HCT116 (cell line): ENCODE results near the gene GADD45G. TPM values are rescaled to one million over a fixed set of nuclear protein-coding genes. Genes with fewer than 3 reads are reported as not detected.

Experiments
- ATAC-seq: fragments of 200-7000 bp; cut with Tn5 transposase; 2 replicates; pipeline ENCODE4 v1.9.1; 2020; ENCODE audit warnings: mild to moderate bottlenecking, moderate library complexity
- BruUV-seq: library from RNA; stranded (reverse); fragments of 400-500 nt; replicated peaks from 2 replicates; lab custom pipeline; 2021; lab: Mats Ljungman, UMichigan
- CTCF ChIA-PET: fragments of 300-600 bp; sonication (Branson Sonifier 250); formaldehyde crosslinking; loops from one replicate; lab custom pipeline; 2021; ENCODE audit warnings: antibody characterized with exemption; lab: Charles Lee
- POLR2A ChIA-PET: fragments of 300-600, 350-600 bp; sonication (Branson Sonifier 250); formaldehyde crosslinking; loops from one replicate; lab custom pipeline; 2021; ENCODE audit warnings: antibody characterized with exemption; lab: Charles Lee
- RAD21 ChIA-PET, 2 experiments: fragments of 300-600 bp; sonication (Branson Sonifier 250); formaldehyde crosslinking; loops; one replicate each; lab custom pipeline; 2023; ENCODE audit warnings: low total read pairs in 2 of 2; ENCODE audit not compliant: uncharacterized antibody in 2 of 2, unreplicated experiment in 2 of 2, low non-redundant PET in 1 of 2; lab: Charles Lee
- DNase-seq: peaks from one replicate; pipeline ENCODE4 v3.0.0-alpha.2; 2010; ENCODE audit warnings: low read depth, low spot score
- H2AFZ ChIP-seq: fragments of 200-600 bp; shearing (Covaris generic), sonication (generic); 2 replicates; pipeline ENCODE4 v1.6.1; 2017; ENCODE audit warnings: low read depth, mixed run types, mixed read lengths, antibody characterized with exemption, low read length; ENCODE audit not compliant: poor library complexity, severe bottlenecking
- H3K27ac ChIP-seq: 2 replicates; pipeline ENCODE4 v1.5.1; 2012; ENCODE audit warnings: low read depth, low read length
- H3K27me3 ChIP-seq: fragments of 200-600 bp; sonication (generic); 2 replicates; pipeline ENCODE4 v1.6.1; 2016; ENCODE audit warnings: mixed run types, low read length, mixed read lengths; ENCODE audit not compliant: insufficient read depth
- H3K36me3 ChIP-seq, 2 experiments: fragments of 200-500 bp in 1 of 2; fragments of 200-600 bp in 1 of 2; sonication (Bioruptor generic) in 1 of 2; sonication (generic) in 1 of 2; 2 replicates each; pipeline versions ENCODE4 v1.5.1 to v1.6.1; 2014 to 2016; ENCODE audit warnings: low read length in 2 of 2, inconsistent platforms in 1 of 2, mixed read lengths in 1 of 2, mixed run types in 1 of 2; ENCODE audit not compliant: insufficient read depth in 2 of 2, control insufficient read depth in 1 of 2
- H3K4me1 ChIP-seq, 2 experiments: fragments of 200-600 bp in 1 of 2; sonication (generic) in 1 of 2; 2 replicates each; pipeline versions ENCODE4 v1.5.1 to v1.6.1; 2012 to 2017; ENCODE audit warnings: low read length in 2 of 2, inconsistent platforms in 1 of 2, mild to moderate bottlenecking in 1 of 2, mixed read lengths in 1 of 2, mixed run types in 1 of 2, moderate library complexity in 1 of 2; ENCODE audit not compliant: insufficient read depth in 2 of 2, control insufficient read depth in 1 of 2
- H3K4me2 ChIP-seq: fragments of 200-600 bp; sonication (generic); 2 replicates; pipeline ENCODE4 v1.6.1; 2017; ENCODE audit warnings: mixed run types, low read length, mixed read lengths
- H3K4me3 ChIP-seq, 2 experiments: fragments of 200-600 bp in 1 of 2; sonication (generic) in 1 of 2; replicated peaks in 1 of 2; 2 replicates each; pipeline ENCODE4 v1.5.1; 2011 to 2016; ENCODE audit warnings: low read length in 2 of 2, control low read depth in 1 of 2, low read depth in 1 of 2, mild to moderate bottlenecking in 1 of 2, mixed read lengths in 1 of 2, mixed run types in 1 of 2
- H3K79me2 ChIP-seq: fragments of 200-600 bp; sonication (generic); 2 replicates; pipeline ENCODE4 v1.6.1; 2017; ENCODE audit warnings: mild to moderate bottlenecking, mixed run types, low read length, moderate library complexity, mixed read lengths; ENCODE audit not compliant: insufficient read depth
- H3K9ac ChIP-seq: fragments of 200-600 bp; sonication (generic); 2 replicates; pipeline ENCODE4 v1.6.1; 2016; ENCODE audit warnings: low read length, mixed read lengths
- H3K9me2 ChIP-seq: fragments of 200-600 bp; sonication (generic), shearing (Covaris generic); 2 replicates; pipeline ENCODE4 v1.6.1; 2017; ENCODE audit warnings: mixed run types, mild to moderate bottlenecking, moderate library complexity; ENCODE audit not compliant: insufficient read depth
- H3K9me3 ChIP-seq, 2 experiments: fragments of 200-500 bp in 1 of 2; fragments of 200-600 bp in 1 of 2; sonication (Bioruptor generic) in 1 of 2; sonication (generic) in 1 of 2; 2 replicates each; pipeline ENCODE4 v1.6.1; 2014 to 2017; ENCODE audit warnings: low read length in 2 of 2, mixed read lengths in 2 of 2, inconsistent platforms in 1 of 2, low read depth in 1 of 2, mild to moderate bottlenecking in 1 of 2, mixed run types in 1 of 2, moderate library complexity in 1 of 2; ENCODE audit not compliant: control insufficient read depth in 1 of 2, insufficient read depth in 1 of 2
- H4K20me1 ChIP-seq: fragments of 200-600 bp; sonication (generic), shearing (Covaris generic); 2 replicates; pipeline ENCODE4 v1.6.1; 2017; ENCODE audit warnings: mixed run types, mild to moderate bottlenecking, moderate library complexity; ENCODE audit not compliant: insufficient read depth
- EZH2phosphoT487 ChIP-seq: fragments of 200-600 bp; IDR thresholded peaks from 2 replicates; pipeline ENCODE4 v1.6.1; 2018; ENCODE audit warnings: antibody characterized with exemption, borderline replicate concordance
- intact Hi-C: fragments of 100-400 bp; cut with micrococcal nuclease; formaldehyde crosslinking; loops from 2 replicates; pipeline ENCODE4 v1.10.0; 2022
- total RNA-seq: library from RNA; stranded (reverse); gene quantifications from one replicate; pipeline ENCODE4 v1.2.1, GENCODE V29; 2021; ENCODE audit not compliant: unreplicated experiment
- TF ChIP-seq, protein P1 (sequence below): IDR thresholded peaks from 2 replicates; pipeline ENCODE4 v1.6.1; 2012; ENCODE audit warnings: low read depth
- TF ChIP-seq, protein P2 (sequence below), 3 experiments: fragments of 200-600 bp in 1 of 3; sonication (generic) in 1 of 3; IDR thresholded peaks in 2 of 3; conservative IDR thresholded peaks in 1 of 3; 2 replicates each; pipeline ENCODE4 v1.5.1; 2012 to 2017; ENCODE audit warnings: low read depth in 2 of 3, low read length in 2 of 3, antibody characterized with exemption in 1 of 3, borderline replicate concordance in 1 of 3, control low read depth in 1 of 3, mild to moderate bottlenecking in 1 of 3, mixed read lengths in 1 of 3, mixed run types in 1 of 3, moderate library complexity in 1 of 3; ENCODE audit not compliant: insufficient read depth in 1 of 3

GADD45G gene
- total RNA-seq, 1 experiment from 2014 or later = not detected

DNA sequence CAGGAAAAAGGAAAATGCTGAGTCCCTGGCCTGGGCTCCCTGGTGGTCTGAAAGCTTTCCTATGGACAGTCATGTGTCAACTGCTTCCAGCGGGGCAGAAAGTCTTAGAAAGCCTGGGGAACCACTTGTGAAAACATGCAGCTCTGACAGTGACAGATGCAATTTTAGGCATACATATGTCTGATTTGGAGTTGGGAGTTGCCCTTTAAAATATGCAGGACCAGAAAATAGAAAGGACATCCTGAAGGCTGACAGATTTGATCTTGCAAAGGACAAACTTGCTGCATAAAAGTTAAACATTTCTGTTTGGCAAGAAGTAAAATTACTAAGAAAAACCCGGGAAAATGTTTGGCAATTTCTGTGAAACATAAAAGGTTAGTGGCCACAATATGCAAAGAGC is 23.8 kb downstream of the GADD45G start:
- H3K27me3 ChIP-seq = peaks cover 28% of the 10 kb centered on the region; the same call in 1 of the 2 replicates

More for the DNA sequence above, 23.8 kb downstream of the GADD45G start:
- Histone ChIP-seq H3K4me3 (no peak overlapping the region), H4K20me1 (no peaks in the 10 kb centered on the region), H3K79me2 (no peaks in the 10 kb centered on the region), H3K9me2 (no peaks in the 10 kb centered on the region), H2AFZ (no peak overlapping the region), H3K4me2 (no peak overlapping the region), H3K36me3 (no peaks in the 10 kb centered on the region), H3K27ac (no peak overlapping the region), H3K9ac (no peak overlapping the region), H3K4me1 (no peaks in the 10 kb centered on the region), H3K9me3 (no peaks in the 10 kb centered on the region)
- ChIA-PET POLR2A (no interaction called here), RAD21 (no interaction called here), CTCF (no interaction called here)
- no peak for DNase-seq
- no TSS peak for BruUV-seq
- no peak for TF ChIP-seq EZH2phosphoT487
- TF ChIP-seq, protein P1, sequence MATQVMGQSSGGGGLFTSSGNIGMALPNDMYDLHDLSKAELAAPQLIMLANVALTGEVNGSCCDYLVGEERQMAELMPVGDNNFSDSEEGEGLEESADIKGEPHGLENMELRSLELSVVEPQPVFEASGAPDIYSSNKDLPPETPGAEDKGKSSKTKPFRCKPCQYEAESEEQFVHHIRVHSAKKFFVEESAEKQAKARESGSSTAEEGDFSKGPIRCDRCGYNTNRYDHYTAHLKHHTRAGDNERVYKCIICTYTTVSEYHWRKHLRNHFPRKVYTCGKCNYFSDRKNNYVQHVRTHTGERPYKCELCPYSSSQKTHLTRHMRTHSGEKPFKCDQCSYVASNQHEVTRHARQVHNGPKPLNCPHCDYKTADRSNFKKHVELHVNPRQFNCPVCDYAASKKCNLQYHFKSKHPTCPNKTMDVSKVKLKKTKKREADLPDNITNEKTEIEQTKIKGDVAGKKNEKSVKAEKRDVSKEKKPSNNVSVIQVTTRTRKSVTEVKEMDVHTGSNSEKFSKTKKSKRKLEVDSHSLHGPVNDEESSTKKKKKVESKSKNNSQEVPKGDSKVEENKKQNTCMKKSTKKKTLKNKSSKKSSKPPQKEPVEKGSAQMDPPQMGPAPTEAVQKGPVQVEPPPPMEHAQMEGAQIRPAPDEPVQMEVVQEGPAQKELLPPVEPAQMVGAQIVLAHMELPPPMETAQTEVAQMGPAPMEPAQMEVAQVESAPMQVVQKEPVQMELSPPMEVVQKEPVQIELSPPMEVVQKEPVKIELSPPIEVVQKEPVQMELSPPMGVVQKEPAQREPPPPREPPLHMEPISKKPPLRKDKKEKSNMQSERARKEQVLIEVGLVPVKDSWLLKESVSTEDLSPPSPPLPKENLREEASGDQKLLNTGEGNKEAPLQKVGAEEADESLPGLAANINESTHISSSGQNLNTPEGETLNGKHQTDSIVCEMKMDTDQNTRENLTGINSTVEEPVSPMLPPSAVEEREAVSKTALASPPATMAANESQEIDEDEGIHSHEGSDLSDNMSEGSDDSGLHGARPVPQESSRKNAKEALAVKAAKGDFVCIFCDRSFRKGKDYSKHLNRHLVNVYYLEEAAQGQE = no peak
- TF ChIP-seq, protein P2, sequence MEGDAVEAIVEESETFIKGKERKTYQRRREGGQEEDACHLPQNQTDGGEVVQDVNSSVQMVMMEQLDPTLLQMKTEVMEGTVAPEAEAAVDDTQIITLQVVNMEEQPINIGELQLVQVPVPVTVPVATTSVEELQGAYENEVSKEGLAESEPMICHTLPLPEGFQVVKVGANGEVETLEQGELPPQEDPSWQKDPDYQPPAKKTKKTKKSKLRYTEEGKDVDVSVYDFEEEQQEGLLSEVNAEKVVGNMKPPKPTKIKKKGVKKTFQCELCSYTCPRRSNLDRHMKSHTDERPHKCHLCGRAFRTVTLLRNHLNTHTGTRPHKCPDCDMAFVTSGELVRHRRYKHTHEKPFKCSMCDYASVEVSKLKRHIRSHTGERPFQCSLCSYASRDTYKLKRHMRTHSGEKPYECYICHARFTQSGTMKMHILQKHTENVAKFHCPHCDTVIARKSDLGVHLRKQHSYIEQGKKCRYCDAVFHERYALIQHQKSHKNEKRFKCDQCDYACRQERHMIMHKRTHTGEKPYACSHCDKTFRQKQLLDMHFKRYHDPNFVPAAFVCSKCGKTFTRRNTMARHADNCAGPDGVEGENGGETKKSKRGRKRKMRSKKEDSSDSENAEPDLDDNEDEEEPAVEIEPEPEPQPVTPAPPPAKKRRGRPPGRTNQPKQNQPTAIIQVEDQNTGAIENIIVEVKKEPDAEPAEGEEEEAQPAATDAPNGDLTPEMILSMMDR (IDR thresholded peaks at IDR 0.05 in 2 of 3, conservative IDR thresholded peaks at IDR 0.05 in 1 of 3; ENCODE audit: borderline replicate concordance in 1 of 3, insufficient read depth in 1 of 3, low read depth in 2 of 3, low read length in 2 of 3) = no peak
- intact Hi-C loops = no loop called here
- no peak for ATAC-seq
